Heart left ventricle (tissue), 16 donors: ENCODE results near the gene CTXND2. TPM values are rescaled to one million over a fixed set of nuclear protein-coding genes. Genes with fewer than 3 reads are reported as not detected.

Experiments
- ATAC-seq, 4 donors: fragments of 200-7000 bp; cut with Tn5 transposase; one replicate each; pipeline ENCODE4 v1.9.1; 2020 to 2022; ENCODE audit warnings: moderate library complexity in 4 of 4, mild to moderate bottlenecking in 3 of 4, moderate number of reproducible peaks in 1 of 4
- DNase-seq, 5 donors: peaks; one replicate each; pipeline ENCODE4 v3.0.0-alpha.2; 2020
- H3K27ac ChIP-seq, 12 donors: fragments of 200-600 bp; sonication (generic) in 4 of 12; one replicate each; pipeline versions ENCODE4 v1.5.0 to v1.8.0; 2016 to 2022; ENCODE audit warnings: mild to moderate bottlenecking in 2 of 12
- H3K27me3 ChIP-seq, 9 donors: fragments of 200-600 bp; sonication (generic) in 2 of 9; one replicate each; pipeline versions ENCODE4 v1.5.1 to v1.8.0; 2016 to 2022; ENCODE audit warnings: mild to moderate bottlenecking in 3 of 9
- H3K36me3 ChIP-seq, 9 donors: fragments of 200-600 bp; sonication (generic) in 2 of 9; one replicate each; pipeline versions ENCODE4 v1.5.0 to v1.8.0; 2018 to 2022; ENCODE audit warnings: mild to moderate bottlenecking in 2 of 9
- H3K4me1 ChIP-seq, 12 donors: fragments of 200-600 bp; sonication (generic) in 4 of 12; one replicate each; pipeline versions ENCODE4 v1.5.0 to v1.8.0; 2016 to 2022; ENCODE audit warnings: mild to moderate bottlenecking in 3 of 12
- H3K4me3 ChIP-seq, 12 donors: fragments of 200-600 bp; sonication (generic) in 4 of 12; one replicate each; pipeline versions ENCODE4 v1.5.0 to v1.8.0; 2017 to 2022; ENCODE audit warnings: mild to moderate bottlenecking in 9 of 12, moderate library complexity in 4 of 12
- H3K9me3 ChIP-seq, 12 donors: fragments of 200-600 bp; sonication (generic) in 4 of 12; one replicate each; pipeline versions ENCODE4 v1.5.0 to v1.8.0; 2016 to 2022; ENCODE audit warnings: mild to moderate bottlenecking in 1 of 12
- CTCF ChIP-seq, 12 donors: fragments of 200-600 bp; sonication (generic) in 4 of 12; IDR thresholded peaks; one replicate each; pipeline versions ENCODE4 v1.5.0 to v1.8.0; 2018 to 2022; ENCODE audit warnings: antibody characterized with exemption in 12 of 12, mild to moderate bottlenecking in 5 of 12
- POLR2A ChIP-seq, 2 donors: fragments of 450-650 bp; IDR thresholded peaks; one replicate each; pipeline ENCODE4 v1.6.1; 2017; ENCODE audit warnings: antibody characterized with exemption in 2 of 2, mild to moderate bottlenecking in 2 of 2, moderate library complexity in 2 of 2
- WGBS, 4 donors: extraction: QIAGEN DNeasy Blood & Tissue Kit in 2 of 4; methylation state at CpG; one replicate each; pipeline versions ENCODE4 v1.1.5 to v1.1.7; 2013 to 2018; 5-methylcytosine and 5-hydroxymethylcytosine counted together
- intact Hi-C, 10 donors: fragments of 100-400 bp; cut with DNase I; formaldehyde crosslinking; loops; one replicate each; pipeline versions ENCODE4 v1.11.1 to v1.14.2; 2022
- polyA plus RNA-seq, 2 donors: library from polyadenylated mRNA; stranded (reverse); fragments of 200-250 nt; gene quantifications; one replicate each; pipeline ENCODE4 v1.2.3, GENCODE V29; 2013
- total RNA-seq, 9 donors: library from RNA; depleted of rRNA in 2 of 9; stranded (reverse); fragments of >200 nt in 2 of 9; fragmentation: NEBNext Ultra II Directional in 3 of 9; extraction: Animal tissue kit (Norgen Biotek cat#: 25700) in 3 of 9; gene quantifications; one replicate each; pipeline versions ENCODE4 v1.1.0 to v1.2.4, GENCODE V29; 2016 to 2023
- donor health status: ischemic (EF 13 %, LVEDD 7.1; RV severe dilation, severe dysfunction).
- donor health status: healthy with polysubstance abuse.
- donor health status: DM: no; HTN: yes; CAD: no.
- donor health status: DM: no; HTN: no; CAD: no.
- donor health status: ischemic (EF 25% LVEDD 6.9; RV normal size, moderate dysfunction).
- donor health status: ischemic (EF 25% LVEDD 5.7; RV mildly dilated, moderate dysfunction).
- donor health status: healthy.
- donor health status: DM: yes; HTN: yes; CAD: no.
- donor health status: ischemic (EF 35%, LVEDD 5.7; RV mildly dilated, moderate dysfunction).
- donor health status: nonischemic (EF 11% LVEDD 7.7; RV severe dilation, severe dysfunction).
- donor health status: DM: yes; HTN: yes; CAD: no.
- donor health status: PGD.
- donor health status: ischemic (EF 29% LVEDD 5.4; RV normal size, mild dysfunction).
- donor health status: nonischemic (EF 23%, LVEDD 6.1; RV moderate dilation, normal function).

CTXND2 gene
- total and polyA plus RNA-seq, 11 donors: not detected

DNA sequence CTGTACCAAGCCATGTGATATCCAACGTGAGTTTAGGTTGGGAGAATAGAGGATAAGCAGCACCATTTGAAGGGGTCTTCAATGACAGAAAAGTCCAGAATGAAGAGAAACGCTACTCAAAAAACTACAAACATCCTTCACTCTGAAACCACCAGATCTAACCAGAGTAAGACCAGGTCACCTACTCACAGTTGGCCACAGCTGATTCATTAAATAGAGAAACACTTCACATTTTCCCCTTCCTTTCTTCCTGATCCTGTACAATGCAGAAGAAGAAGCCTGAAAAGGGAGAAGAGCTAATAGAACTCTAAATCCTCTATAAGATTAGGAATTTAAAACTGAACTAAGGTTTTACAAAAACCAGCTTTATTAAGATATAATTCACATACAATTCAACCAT, 19.9 kb downstream of the CTXND2 start:
- WGBS, 4 donors: 78 to 91% (median 83%) methylated on average over 2 of the region's 2 CpGs
- H3K36me3 ChIP-seq: no peaks in the 10 kb centered on the region
- TF ChIP-seq POLR2A (IDR thresholded peaks at IDR 0.05): no peak
- TF ChIP-seq CTCF (IDR thresholded peaks at IDR 0.05): no peak
- intact Hi-C loops: no loop called here
- no peak overlapping the region for H3K4me3 ChIP-seq
- no peaks in the 10 kb centered on the region for H3K9me3 ChIP-seq
- no peak for DNase-seq
- no peak for ATAC-seq
- H3K27me3 ChIP-seq: no peaks in the 10 kb centered on the region
- no peaks in the 10 kb centered on the region for H3K4me1 ChIP-seq
- no peak overlapping the region for H3K27ac ChIP-seq

DNA sequence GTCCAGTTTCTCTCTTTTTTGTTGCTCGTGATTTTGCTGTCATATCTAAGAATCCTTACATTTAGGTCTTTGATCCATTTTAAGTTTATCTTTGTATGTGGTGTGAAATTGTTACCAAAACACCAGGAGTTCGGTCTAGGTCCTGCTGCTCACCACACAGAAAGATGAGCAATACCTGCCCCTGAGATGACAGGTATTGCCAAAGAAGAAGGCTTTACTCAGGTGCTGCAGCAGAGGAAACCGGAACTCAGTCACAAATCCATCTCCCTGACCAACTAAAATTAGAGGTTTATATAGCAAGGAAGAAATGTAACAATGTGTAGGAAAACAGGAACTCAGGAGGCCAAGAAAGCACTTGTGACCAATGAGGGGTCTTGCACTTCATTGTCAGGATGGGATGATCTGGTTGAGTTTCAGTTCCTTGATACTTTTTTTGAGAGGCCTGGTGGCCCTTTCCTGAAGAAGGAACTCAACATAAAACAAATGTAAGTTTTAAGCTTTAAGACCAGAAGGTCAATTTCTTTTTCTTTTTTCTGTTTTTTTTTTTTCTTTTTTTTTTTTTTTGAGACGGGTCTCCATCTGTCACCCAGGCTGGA, 22.7 kb downstream of the CTXND2 start:
- H3K9me3 ChIP-seq: no peaks in the 10 kb centered on the region
- H3K27me3 ChIP-seq: no peaks in the 10 kb centered on the region
- 85 to 95% (median 89%) methylated on average over 4 of the region's 4 CpGs for WGBS, 4 donors
- H3K4me3 ChIP-seq: no peak overlapping the region
- intact Hi-C loops: no loop called here
- no peaks in the 10 kb centered on the region for H3K36me3 ChIP-seq
- H3K4me1 ChIP-seq: no peaks in the 10 kb centered on the region
- DNase-seq (no peak), ATAC-seq (no peak)
- TF ChIP-seq POLR2A (IDR thresholded peaks at IDR 0.05): no peak
- H3K27ac ChIP-seq: no peak overlapping the region

- DNase-seq (no peak), ATAC-seq (no peak)
- no peak for TF ChIP-seq CTCF (IDR thresholded peaks at IDR 0.05)
- Histone ChIP-seq H3K9me3 (no peaks in the 10 kb centered on the region), H3K27ac (no peak overlapping the region), H3K4me3 (no peak overlapping the region), H3K4me1 (no peaks in the 10 kb centered on the region), H3K27me3 (no peaks in the 10 kb centered on the region), H3K36me3 (no peaks in the 10 kb centered on the region)
- intact Hi-C loops: no loop called here
Measured at GRCh38 chr1:150912623-150913022, 25.7 kb downstream of the CTXND2 start.

GRCh38 chr1:150917387-150917786, 30.5 kb downstream of the CTXND2 start:
- Histone ChIP-seq H3K27ac (no peak overlapping the region), H3K27me3 (no peaks in the 10 kb centered on the region), H3K4me1 (peaks cover 0 to 3% (median 0%) of the 10 kb centered on the region in 12 donors), H3K9me3 (no peaks in the 10 kb centered on the region), H3K4me3 (no peak overlapping the region), H3K36me3 (no peaks in the 10 kb centered on the region)
- ATAC-seq (no peak), DNase-seq (no peak)
- TF ChIP-seq POLR2A (IDR thresholded peaks at IDR 0.05) (no peak), CTCF (IDR thresholded peaks at IDR 0.05) (no peak)
- intact Hi-C loops: no loop called here
- 87 to 91% (median 89%) methylated on average over 7 of the region's 7 CpGs for WGBS, 4 donors

- H3K27ac ChIP-seq: no peak overlapping the region
- ATAC-seq (peak in 1 of 4 donors; percentile 26), DNase-seq (peak in 4 of 5 donors; percentile 44 to 67 (median 56))
- 47 to 52% (median 49%) methylated on average over 2 of the region's 2 CpGs for WGBS, 4 donors
- H3K36me3 ChIP-seq: peaks cover 0 to 2% (median under 1%) of the 10 kb centered on the region in 9 donors
- no peaks in the 10 kb centered on the region for H3K27me3 ChIP-seq
- no peak overlapping the region for H3K4me3 ChIP-seq
- no peaks in the 10 kb centered on the region for H3K9me3 ChIP-seq
- TF ChIP-seq POLR2A (IDR thresholded peaks at IDR 0.05) (no peak), CTCF (IDR thresholded peaks at IDR 0.05) (peak; percentile 53 to 74 (median 64))
- intact Hi-C loops: loop anchor here in 1 of 10 donors (10.0 kb wide), 1 partner anchor 48 kb away; the partner anchor contains the start of gene ARNT
- H3K4me1 ChIP-seq: peaks cover 0 to 21% (median 8%) of the 10 kb centered on the region in 12 donors
Measured at GRCh38 chr1:150922519-150922975, 35.6 kb downstream of the CTXND2 start.
